Measurements from ENCODE around the gene ZNF732. TPM values are rescaled to one million over a fixed set of nuclear protein-coding genes. Genes with fewer than 3 reads are reported as not detected.
"Not testable (repeated sequence)": the region's sequence is repeated elsewhere in the genome, so short reads cannot be mapped to it uniquely, and the experiment has no call there.

The ZNF732 gene
- total and polyA plus RNA-seq, 9 of the 15 experiments (the other 6 are each of a cell fraction or from before 2014, with no cell fraction given), result 0.06 to 0.36 (median 0.15) TPM; not detected in 1

- Histone ChIP-seq H3K4me3 (no peak overlapping the region), H3K9me1 (ENCODE audit: control insufficient read depth, insufficient read depth, low read length) (no peaks in the 10 kb centered on the region), H3K4me1 (replicated peaks in 1 of 2; ENCODE audit: control insufficient read depth in 2 of 2, insufficient read depth in 2 of 2, low read length in 2 of 2) (no peaks in the 10 kb centered on the region), H3K79me2 (ENCODE audit: control insufficient read depth, insufficient read depth, low read length) (no peaks in the 10 kb centered on the region), H3K36me3 (ENCODE audit: control insufficient read depth, insufficient read depth, low read length) (no peaks in the 10 kb centered on the region), H3K4me2 (ENCODE audit: insufficient read depth, low read length) (no peak overlapping the region), H3K27ac (ENCODE audit: extremely low read depth, low read depth, low read length) (no peak overlapping the region), H3K9ac (ENCODE audit: insufficient read depth in 1 of 2, low read depth in 2 of 2, low read length in 2 of 2) (no peak overlapping the region), H3K9me3 (replicated peaks; ENCODE audit: control insufficient read depth, insufficient read depth, low read depth, low read length) (peaks cover 3% of the 10 kb centered on the region), H2AFZ (ENCODE audit: low read depth, low read length) (no peak overlapping the region), H3K27me3 (ENCODE audit: control insufficient read depth in 2 of 2, insufficient read depth in 2 of 2, low read length in 2 of 2) (no peaks in the 10 kb centered on the region), H4K20me1 (replicated peaks; ENCODE audit: control insufficient read depth, insufficient read depth, low read length) (no peaks in the 10 kb centered on the region)
- ATAC-seq (no peak), DNase-seq (ENCODE audit: extremely low read depth in 1 of 4, low spot score in 3 of 4) (no peak), FAIRE-seq (no peak)
- 3% methylated on average over 3 of the region's 3 CpGs for WGBS (ENCODE audit: insufficient coverage, low coverage, missing lambda C conversion rate)
- in situ Hi-C loops (cut with MboI), result no loop called here
- intact Hi-C loops (cut with micrococcal nuclease), result no loop called here
- TF ChIP-seq ZNF274 (IDR thresholded peaks at IDR 0.05; ENCODE audit: borderline replicate concordance, low read depth, low read length) (peak; percentile 94), GTF2A2 (tag; IDR thresholded peaks at IDR 0.05) (no peak)
- BruUV-seq (replicated peaks), result no TSS peak
- CTCF ChIA-PET (ENCODE audit: low intra/inter-chr PET ratio), result no interaction called here
- POLR2A ChIA-PET, result no interaction called here
Observed at GRCh38 chr4:271492-272103, 33.7 kb downstream of the ZNF732 start.

- BruUV-seq (replicated peaks); FAIRE-seq; H3K27ac ChIP-seq (ENCODE audit: extremely low read depth, low read depth, low read length); ATAC-seq; H3K79me2 ChIP-seq (ENCODE audit: control insufficient read depth, insufficient read depth, low read length); H3K9me1 ChIP-seq (ENCODE audit: control insufficient read depth, insufficient read depth, low read length); H3K4me1 ChIP-seq (replicated peaks in 1 of 2; ENCODE audit: control insufficient read depth in 2 of 2, insufficient read depth in 2 of 2, low read length in 2 of 2); intact Hi-C loops (cut with micrococcal nuclease); H3K36me3 ChIP-seq (ENCODE audit: control insufficient read depth, insufficient read depth, low read length); H3K9ac ChIP-seq (ENCODE audit: insufficient read depth in 1 of 2, low read depth in 2 of 2, low read length in 2 of 2); H4K20me1 ChIP-seq (replicated peaks; ENCODE audit: control insufficient read depth, insufficient read depth, low read length); H3K9me3 ChIP-seq (replicated peaks; ENCODE audit: control insufficient read depth, insufficient read depth, low read depth, low read length); CTCF ChIA-PET (ENCODE audit: low intra/inter-chr PET ratio); H2AFZ ChIP-seq (ENCODE audit: low read depth, low read length); H3K4me3 ChIP-seq; in situ Hi-C loops (cut with MboI); H3K4me2 ChIP-seq (ENCODE audit: insufficient read depth, low read length); POLR2A ChIA-PET; H3K27me3 ChIP-seq (ENCODE audit: control insufficient read depth in 2 of 2, insufficient read depth in 2 of 2, low read length in 2 of 2): not testable (repeated sequence)
- peak in 1 of 4 experiments; percentile 50 for DNase-seq (ENCODE audit: extremely low read depth in 1 of 4, low spot score in 3 of 4)
- WGBS (ENCODE audit: insufficient coverage, low coverage, missing lambda C conversion rate), result 6% methylated on average over 10 of the region's 11 CpGs
- TF ChIP-seq CTCF (IDR thresholded peaks at IDR 0.05 in 2 of 3, conservative IDR thresholded peaks at IDR 0.05 in 1 of 3; ENCODE audit: insufficient read depth in 2 of 3, low read depth in 1 of 3, low read length in 3 of 3) (peak; percentile 18 to 43 (median 34); a peak in 2 of 6 replicates), STAG1 (CRISPR knock-in tag; IDR thresholded peaks at IDR 0.05; ENCODE audit: borderline replicate concordance) (peak; percentile 16; the same call in 1 of the 2 replicates), RAD21 (CRISPR knock-in tag; conservative IDR thresholded peaks at IDR 0.05 in 1 of 2, IDR thresholded peaks at IDR 0.05 in 1 of 2) (peak; percentile 10 to 53; a peak in 2 of 4 replicates)
Observed at GRCh38 chr4:259240-259639, 46.0 kb downstream of the ZNF732 start.

Measured in K562 (cell line).